ENCODE results near the gene SWSAP1. TPM values are rescaled to one million over a fixed set of nuclear protein-coding genes. Genes with fewer than 3 reads are reported as not detected.

The SWSAP1 gene
- total RNA-seq, 6 experiments from 2014 or later = 1.2 to 2.2 (median 1.6) TPM

DNA sequence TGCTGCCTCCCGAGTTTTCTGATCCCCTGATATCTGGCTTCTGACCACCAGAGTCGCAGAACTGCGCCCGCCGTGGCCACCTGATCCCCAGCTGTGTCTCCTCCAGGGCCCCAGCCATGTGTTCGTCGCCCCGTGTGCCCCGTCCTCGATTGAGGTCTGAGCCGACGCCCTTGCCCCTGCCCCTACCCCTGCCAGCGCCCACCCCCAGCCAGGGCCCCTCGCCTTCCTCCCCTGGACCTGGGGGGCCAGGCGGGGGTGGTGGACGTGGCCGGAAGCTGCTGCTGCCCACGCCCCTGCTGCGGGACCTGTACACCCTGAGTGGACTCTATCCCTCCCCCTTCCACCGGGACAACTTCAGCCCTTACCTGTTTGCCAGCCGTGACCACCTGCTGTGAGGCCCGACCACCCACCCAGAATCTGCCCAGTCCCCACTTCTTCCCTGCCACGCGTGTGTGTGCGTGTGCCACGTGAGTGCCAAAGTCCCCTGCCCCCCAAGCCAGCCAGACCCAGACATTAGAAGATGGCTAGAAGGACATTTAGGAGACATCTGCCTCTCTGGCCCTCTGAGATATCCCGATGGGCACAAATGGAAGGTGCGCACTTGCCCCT lies 10.1 kb upstream of the SWSAP1 start:
- TF ChIP-seq, protein P1, sequence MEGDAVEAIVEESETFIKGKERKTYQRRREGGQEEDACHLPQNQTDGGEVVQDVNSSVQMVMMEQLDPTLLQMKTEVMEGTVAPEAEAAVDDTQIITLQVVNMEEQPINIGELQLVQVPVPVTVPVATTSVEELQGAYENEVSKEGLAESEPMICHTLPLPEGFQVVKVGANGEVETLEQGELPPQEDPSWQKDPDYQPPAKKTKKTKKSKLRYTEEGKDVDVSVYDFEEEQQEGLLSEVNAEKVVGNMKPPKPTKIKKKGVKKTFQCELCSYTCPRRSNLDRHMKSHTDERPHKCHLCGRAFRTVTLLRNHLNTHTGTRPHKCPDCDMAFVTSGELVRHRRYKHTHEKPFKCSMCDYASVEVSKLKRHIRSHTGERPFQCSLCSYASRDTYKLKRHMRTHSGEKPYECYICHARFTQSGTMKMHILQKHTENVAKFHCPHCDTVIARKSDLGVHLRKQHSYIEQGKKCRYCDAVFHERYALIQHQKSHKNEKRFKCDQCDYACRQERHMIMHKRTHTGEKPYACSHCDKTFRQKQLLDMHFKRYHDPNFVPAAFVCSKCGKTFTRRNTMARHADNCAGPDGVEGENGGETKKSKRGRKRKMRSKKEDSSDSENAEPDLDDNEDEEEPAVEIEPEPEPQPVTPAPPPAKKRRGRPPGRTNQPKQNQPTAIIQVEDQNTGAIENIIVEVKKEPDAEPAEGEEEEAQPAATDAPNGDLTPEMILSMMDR (IDR thresholded peaks at IDR 0.05) = no peak
- H3K36me3 Mint-ChIP-seq (ENCODE audit: low read depth) = no peaks in the 10 kb centered on the region; the same call in 1 of the 2 replicates
- H3K4me1 Mint-ChIP-seq (ENCODE audit: low read depth) = no peaks in the 10 kb centered on the region
- H3K27me3 Mint-ChIP-seq (ENCODE audit: insufficient read depth) = no peaks in the 10 kb centered on the region; the same call in 1 of the 2 replicates
- no peaks in the 10 kb centered on the region for H3K9me3 Mint-ChIP-seq
- H3K4me3 Mint-ChIP-seq = no peak overlapping the region
- no peak for DNase-seq
- H3K27ac Mint-ChIP-seq = no peak overlapping the region

DNA sequence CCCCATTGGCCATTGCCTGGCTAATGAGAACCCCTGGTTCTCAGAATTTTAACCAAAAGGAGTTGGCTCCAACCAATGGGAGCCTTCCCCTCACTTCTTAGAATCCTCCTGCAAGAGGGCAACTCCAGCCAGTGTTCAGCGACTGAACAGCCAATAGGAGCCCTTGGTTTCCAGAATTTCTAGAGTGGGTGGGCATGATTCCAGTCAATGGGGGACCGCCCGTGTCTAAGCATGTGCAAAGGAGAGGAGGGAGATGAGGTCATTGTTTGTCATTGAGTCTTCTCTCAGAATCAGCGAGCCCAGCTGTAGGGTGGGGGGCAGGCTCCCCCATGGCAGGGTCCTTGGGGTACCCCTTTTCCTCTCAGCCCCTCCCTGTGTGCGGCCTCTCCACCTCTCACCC lies 9.5 kb upstream of the SWSAP1 start:
- DNase-seq = no peak
- no peak overlapping the region for H3K4me3 Mint-ChIP-seq
- no peaks in the 10 kb centered on the region for H3K4me1 Mint-ChIP-seq (ENCODE audit: low read depth)
- TF ChIP-seq, protein P1 (IDR thresholded peaks at IDR 0.05) = no peak
- H3K27ac Mint-ChIP-seq = no peak overlapping the region
- H3K9me3 Mint-ChIP-seq = no peaks in the 10 kb centered on the region
- no peaks in the 10 kb centered on the region; the same call in 1 of the 2 replicates for H3K36me3 Mint-ChIP-seq (ENCODE audit: low read depth)
- H3K27me3 Mint-ChIP-seq (ENCODE audit: insufficient read depth) = no peaks in the 10 kb centered on the region; the same call in 1 of the 2 replicates

DNA sequence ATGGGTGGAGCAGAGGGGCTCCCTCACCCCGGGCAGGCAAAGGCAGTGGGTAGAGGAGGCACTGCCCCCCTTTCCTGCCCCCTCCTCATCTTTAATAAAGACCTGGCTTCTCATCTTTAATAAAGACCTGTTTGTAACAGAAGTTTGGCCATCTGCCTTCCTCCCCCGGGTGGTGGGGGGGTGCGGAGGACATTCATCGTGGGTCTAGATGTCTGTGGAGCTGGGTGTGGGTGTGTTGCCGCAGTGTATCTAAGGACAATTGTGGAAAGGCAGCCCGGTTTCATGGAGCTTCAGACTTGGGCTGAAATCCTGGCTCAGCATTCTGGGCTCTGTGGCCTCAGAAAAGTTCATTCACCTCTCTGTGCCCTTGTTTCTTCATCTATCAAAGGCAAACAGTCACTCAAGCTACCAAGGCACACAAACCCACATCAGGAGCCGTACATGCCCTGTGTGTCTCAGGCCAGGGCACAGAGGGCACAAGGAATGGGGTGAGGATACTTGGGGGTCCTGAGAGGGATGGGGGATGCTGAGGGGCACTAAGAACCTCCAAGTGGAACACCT lies 8.8 kb upstream of the SWSAP1 start:
- H3K27me3 Mint-ChIP-seq (ENCODE audit: insufficient read depth) = no peaks in the 10 kb centered on the region; the same call in 1 of the 2 replicates
- H3K27ac Mint-ChIP-seq = no peak overlapping the region
- no peak overlapping the region for H3K4me3 Mint-ChIP-seq
- TF ChIP-seq, protein P1 (IDR thresholded peaks at IDR 0.05) = no peak
- no peaks in the 10 kb centered on the region for H3K4me1 Mint-ChIP-seq (ENCODE audit: low read depth)
- no peaks in the 10 kb centered on the region for H3K9me3 Mint-ChIP-seq
- DNase-seq = no peak
- H3K36me3 Mint-ChIP-seq (ENCODE audit: low read depth) = no peaks in the 10 kb centered on the region; the same call in none of the 2 replicates

DNA sequence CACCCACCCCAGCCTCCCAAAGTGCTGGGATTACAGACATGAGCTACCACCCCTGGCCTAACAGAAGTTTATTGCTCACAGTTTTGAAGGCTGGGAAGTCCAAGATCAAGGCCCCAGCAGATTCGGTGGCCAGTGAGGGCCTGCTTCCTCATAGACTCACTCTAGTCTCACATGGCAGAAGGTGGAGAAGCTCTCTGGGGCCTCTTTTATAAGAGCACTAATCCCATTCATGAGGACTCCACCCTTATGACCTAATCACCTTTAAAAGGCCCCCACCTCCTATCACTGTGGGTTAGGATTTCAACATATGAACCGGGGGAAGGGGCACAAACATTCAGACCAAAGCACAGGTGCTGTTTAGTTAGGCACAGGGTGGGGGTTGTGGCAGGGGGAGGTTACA lies 6.9 kb upstream of the SWSAP1 start:
- H3K27me3 Mint-ChIP-seq (ENCODE audit: insufficient read depth) = no peaks in the 10 kb centered on the region; the same call in 1 of the 2 replicates
- H3K36me3 Mint-ChIP-seq (ENCODE audit: low read depth) = no peaks in the 10 kb centered on the region; the same call in none of the 2 replicates
- H3K4me3 Mint-ChIP-seq = no peak overlapping the region
- DNase-seq = no peak
- H3K27ac Mint-ChIP-seq = no peak overlapping the region
- H3K4me1 Mint-ChIP-seq (ENCODE audit: low read depth) = no peaks in the 10 kb centered on the region
- TF ChIP-seq, protein P1 (IDR thresholded peaks at IDR 0.05) = no peak
- H3K9me3 Mint-ChIP-seq = no peaks in the 10 kb centered on the region

DNA sequence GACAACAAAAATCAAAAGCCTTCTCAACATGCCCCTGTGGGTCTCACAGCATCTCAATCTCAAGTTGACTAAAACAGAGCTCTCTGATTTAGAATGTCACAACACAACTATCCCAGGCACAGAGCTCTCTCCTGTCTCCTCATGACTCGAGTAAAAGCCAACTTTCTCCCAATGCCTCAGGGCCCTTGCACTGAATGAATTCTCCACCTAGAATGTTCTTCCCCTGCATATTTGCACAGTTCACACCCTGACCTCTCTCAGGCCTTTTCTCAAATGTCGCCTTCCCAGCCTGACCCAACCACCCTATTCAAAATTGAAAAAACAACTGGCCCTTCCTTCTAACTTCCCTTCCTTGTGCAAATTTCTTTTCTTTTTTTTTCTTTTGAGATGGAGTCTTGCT lies 3.7 kb upstream of the SWSAP1 start:
- H3K27ac Mint-ChIP-seq = no peak overlapping the region
- TF ChIP-seq, protein P1 (IDR thresholded peaks at IDR 0.05) = no peak
- DNase-seq = no peak
- H3K27me3 Mint-ChIP-seq (ENCODE audit: insufficient read depth) = no peaks in the 10 kb centered on the region; the same call in 1 of the 2 replicates
- no peaks in the 10 kb centered on the region; the same call in 1 of the 2 replicates for H3K4me1 Mint-ChIP-seq (ENCODE audit: low read depth)
- H3K4me3 Mint-ChIP-seq = no peak overlapping the region
- no peaks in the 10 kb centered on the region for H3K9me3 Mint-ChIP-seq
- H3K36me3 Mint-ChIP-seq (ENCODE audit: low read depth) = no peaks in the 10 kb centered on the region; the same call in 1 of the 2 replicates
